ENCODE data around the gene TEAD1.
A peak's percentile ranks its signal among the peaks of the same experiment; 100 is the strongest.

The TEAD1 gene

GRCh38 chr11:12768726-12769673 is 94.8 kb downstream of the TEAD1 start:
- TF ChIP-seq, protein P1, sequence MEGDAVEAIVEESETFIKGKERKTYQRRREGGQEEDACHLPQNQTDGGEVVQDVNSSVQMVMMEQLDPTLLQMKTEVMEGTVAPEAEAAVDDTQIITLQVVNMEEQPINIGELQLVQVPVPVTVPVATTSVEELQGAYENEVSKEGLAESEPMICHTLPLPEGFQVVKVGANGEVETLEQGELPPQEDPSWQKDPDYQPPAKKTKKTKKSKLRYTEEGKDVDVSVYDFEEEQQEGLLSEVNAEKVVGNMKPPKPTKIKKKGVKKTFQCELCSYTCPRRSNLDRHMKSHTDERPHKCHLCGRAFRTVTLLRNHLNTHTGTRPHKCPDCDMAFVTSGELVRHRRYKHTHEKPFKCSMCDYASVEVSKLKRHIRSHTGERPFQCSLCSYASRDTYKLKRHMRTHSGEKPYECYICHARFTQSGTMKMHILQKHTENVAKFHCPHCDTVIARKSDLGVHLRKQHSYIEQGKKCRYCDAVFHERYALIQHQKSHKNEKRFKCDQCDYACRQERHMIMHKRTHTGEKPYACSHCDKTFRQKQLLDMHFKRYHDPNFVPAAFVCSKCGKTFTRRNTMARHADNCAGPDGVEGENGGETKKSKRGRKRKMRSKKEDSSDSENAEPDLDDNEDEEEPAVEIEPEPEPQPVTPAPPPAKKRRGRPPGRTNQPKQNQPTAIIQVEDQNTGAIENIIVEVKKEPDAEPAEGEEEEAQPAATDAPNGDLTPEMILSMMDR (IDR thresholded peaks at IDR 0.05; ENCODE audit: insufficient read depth, low read depth, low read length, missing control alignments) = no peak
- peak; percentile 74 for DNase-seq (ENCODE audit: low read depth)
- H3K4me3 ChIP-seq (ENCODE audit: low read depth, low read length) = no peak overlapping the region

GRCh38 chr11:12769834-12770345 is 95.7 kb downstream of the TEAD1 start:
- TF ChIP-seq, protein P1 (IDR thresholded peaks at IDR 0.05; ENCODE audit: insufficient read depth, low read depth, low read length, missing control alignments) = no peak
- no peak for DNase-seq (ENCODE audit: low read depth)
- H3K4me3 ChIP-seq (ENCODE audit: low read depth, low read length) = no peak overlapping the region

GRCh38 chr11:12770435-12770834 is 96.2 kb downstream of the TEAD1 start:
- no peak overlapping the region for H3K4me3 ChIP-seq (ENCODE audit: low read depth, low read length)
- DNase-seq (ENCODE audit: low read depth) = no peak
- TF ChIP-seq, protein P1 (IDR thresholded peaks at IDR 0.05; ENCODE audit: insufficient read depth, low read depth, low read length, missing control alignments) = no peak

DNA sequence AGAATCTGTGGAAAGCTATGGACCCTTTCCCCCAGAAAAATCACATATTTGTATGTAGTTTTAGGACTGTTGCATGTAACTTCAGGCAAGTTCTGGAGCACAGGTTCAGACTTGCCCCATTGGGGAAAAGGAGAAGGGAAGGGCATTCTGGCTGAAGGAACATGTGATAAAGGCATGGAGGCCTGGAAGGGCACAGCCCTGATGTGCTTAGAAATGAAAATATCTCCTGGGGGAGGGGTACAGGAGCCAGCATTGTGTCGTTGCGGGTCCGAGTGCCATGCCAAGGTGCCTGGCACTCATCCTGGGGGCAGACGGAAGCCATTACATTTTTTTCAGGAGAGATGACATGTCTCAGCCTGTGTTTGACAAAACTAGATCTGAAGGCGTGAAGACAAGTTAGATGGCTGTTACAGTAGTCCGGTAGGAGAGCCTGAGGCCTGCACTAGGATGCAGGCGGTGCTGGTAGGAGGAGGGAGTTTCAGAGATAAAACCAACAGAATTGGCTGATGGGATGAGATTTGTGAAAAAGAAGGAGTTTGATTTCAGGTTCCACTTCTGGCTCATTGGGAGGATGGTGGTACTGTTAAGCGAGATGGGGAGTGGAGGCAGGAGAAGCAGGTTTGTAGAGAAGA is 96.9 kb downstream of the TEAD1 start:
- DNase-seq (ENCODE audit: low read depth) = no peak

DNA sequence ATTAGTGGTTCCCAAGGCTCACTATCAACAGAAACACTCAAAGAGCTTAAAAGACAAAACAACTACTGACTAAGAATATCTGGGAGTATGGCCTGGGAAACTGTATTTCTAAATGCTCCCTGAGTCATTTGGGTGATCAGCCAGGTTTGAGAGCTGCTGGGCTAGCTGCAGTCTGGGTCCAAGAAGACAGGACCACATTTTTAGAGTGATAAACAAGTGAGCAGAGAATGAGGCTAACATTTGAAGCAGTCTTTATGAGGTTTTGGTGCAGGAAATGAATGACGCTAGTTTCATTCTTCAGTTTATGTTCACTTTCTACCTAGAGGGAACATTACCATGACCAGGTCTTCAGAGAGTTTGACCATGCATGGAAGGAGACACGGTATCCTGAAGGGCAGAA is 97.7 kb downstream of the TEAD1 start:
- TF ChIP-seq, protein P1 (IDR thresholded peaks at IDR 0.05; ENCODE audit: insufficient read depth, low read depth, low read length, missing control alignments) = no peak
- H3K4me3 ChIP-seq (ENCODE audit: low read depth, low read length) = no peak overlapping the region
- peak; percentile 68 for DNase-seq (ENCODE audit: low read depth)

More for the DNA sequence above, 96.9 kb downstream of the TEAD1 start:
- TF ChIP-seq, protein P1 (IDR thresholded peaks at IDR 0.05; ENCODE audit: insufficient read depth, low read depth, low read length, missing control alignments) = no peak
- H3K4me3 ChIP-seq (ENCODE audit: low read depth, low read length) = no peak overlapping the region

DNA sequence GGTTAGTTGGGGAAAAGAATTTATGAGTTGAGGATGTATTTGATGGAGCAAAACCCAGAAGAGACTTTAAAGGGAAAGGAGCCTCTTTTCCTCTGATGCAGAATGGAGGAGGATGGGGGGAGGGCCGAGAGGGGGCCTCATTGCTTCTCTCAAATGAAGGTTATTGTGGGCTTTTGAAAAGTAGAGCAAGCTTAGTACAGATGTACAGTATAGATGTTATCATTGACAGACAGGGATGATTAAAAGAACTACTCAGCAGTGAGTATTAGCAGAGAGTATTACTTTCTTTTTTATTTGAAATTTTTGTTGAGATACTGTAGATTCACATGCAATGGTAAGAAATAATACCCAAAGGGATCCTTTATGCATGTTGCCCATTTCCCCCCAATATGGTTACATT is 98.1 kb downstream of the TEAD1 start:
- H3K4me3 ChIP-seq (ENCODE audit: low read depth, low read length) = no peak overlapping the region
- TF ChIP-seq, protein P1 (IDR thresholded peaks at IDR 0.05; ENCODE audit: insufficient read depth, low read depth, low read length, missing control alignments) = no peak
- no peak for DNase-seq (ENCODE audit: low read depth)

Measured in GM12865 (cell line).